ENCODE data around the gene NCBP2. TPM values are rescaled to one million over a fixed set of nuclear protein-coding genes. Genes with fewer than 3 reads are reported as not detected.

NCBP2 gene
- total RNA-seq, 1 experiment from 2014 or later: 66.8 TPM

GRCh38 chr3:196954832-196955231, 12.5 kb upstream of the NCBP2 start:
- ChIA-PET CTCF (no interaction called here), POLR2A (no interaction called here)
- H3K9me3 Mint-ChIP-seq (ENCODE audit: unreplicated experiment): peaks cover 10% of the 10 kb centered on the region
- no peaks in the 10 kb centered on the region for H3K4me1 ChIP-seq
- H3K4me1 Mint-ChIP-seq (ENCODE audit: low read depth, unreplicated experiment): no peaks in the 10 kb centered on the region
- intact Hi-C loops (cut with micrococcal nuclease; ENCODE audit: unreplicated experiment): no loop called here
- no peak overlapping the region for H3K4me3 Mint-ChIP-seq (ENCODE audit: unreplicated experiment)
- H3K36me3 Mint-ChIP-seq (ENCODE audit: insufficient read depth, unreplicated experiment): peaks cover 4% of the 10 kb centered on the region
- H3K36me3 ChIP-seq (ENCODE audit: control insufficient read depth, insufficient read depth, low read length): no peaks in the 10 kb centered on the region
- H3K4me3 ChIP-seq (ENCODE audit: low read depth, low read length): no peak overlapping the region
- H3K27me3 ChIP-seq (replicated peaks; ENCODE audit: control insufficient read depth, insufficient read depth, low read length): no peaks in the 10 kb centered on the region
- no TSS peak for BruUV-seq (replicated peaks)
- H3K27ac Mint-ChIP-seq (ENCODE audit: unreplicated experiment): no peak overlapping the region
- H3K9me3 ChIP-seq: peaks cover 3% of the 10 kb centered on the region; the same call in 1 of the 2 replicates
- DNase-seq: no peak
- TF ChIP-seq CTCF (IDR thresholded peaks at IDR 0.05; ENCODE audit: insufficient read depth in 1 of 2, low read depth in 1 of 2, low read length in 1 of 2, severe bottlenecking in 1 of 2, unreplicated experiment in 1 of 2): no peak
- no peaks in the 10 kb centered on the region for H3K27me3 Mint-ChIP-seq (ENCODE audit: insufficient read depth, unreplicated experiment)

GRCh38 chr3:196951371-196951770, 9.0 kb upstream of the NCBP2 start:
- no peak for DNase-seq
- Mint-ChIP-seq H3K27ac (ENCODE audit: unreplicated experiment) (no peak overlapping the region), H3K4me3 (ENCODE audit: unreplicated experiment) (no peak overlapping the region), H3K9me3 (ENCODE audit: unreplicated experiment) (no peaks in the 10 kb centered on the region), H3K36me3 (ENCODE audit: insufficient read depth, unreplicated experiment) (peaks cover 11% of the 10 kb centered on the region), H3K27me3 (ENCODE audit: insufficient read depth, unreplicated experiment) (no peaks in the 10 kb centered on the region), H3K4me1 (ENCODE audit: low read depth, unreplicated experiment) (no peaks in the 10 kb centered on the region)
- no peak for TF ChIP-seq CTCF (IDR thresholded peaks at IDR 0.05; ENCODE audit: insufficient read depth in 1 of 2, low read depth in 1 of 2, low read length in 1 of 2, severe bottlenecking in 1 of 2, unreplicated experiment in 1 of 2)
- intact Hi-C loops (cut with micrococcal nuclease; ENCODE audit: unreplicated experiment): no loop called here
- Histone ChIP-seq H3K36me3 (ENCODE audit: control insufficient read depth, insufficient read depth, low read length) (no peaks in the 10 kb centered on the region), H3K4me1 (no peaks in the 10 kb centered on the region), H3K27me3 (replicated peaks; ENCODE audit: control insufficient read depth, insufficient read depth, low read length) (no peaks in the 10 kb centered on the region), H3K9me3 (peaks cover under 1% of the 10 kb centered on the region; the same call in 1 of the 2 replicates), H3K4me3 (ENCODE audit: low read depth, low read length) (no peak overlapping the region)
- TSS peak; percentile 10 for BruUV-seq (replicated peaks)
- CTCF ChIA-PET: no interaction called here
- POLR2A ChIA-PET: no interaction called here

- CTCF ChIA-PET: no interaction called here
- BruUV-seq (replicated peaks): no TSS peak
- POLR2A ChIA-PET: no interaction called here
- Histone ChIP-seq H3K36me3 (ENCODE audit: control insufficient read depth, insufficient read depth, low read length) (no peaks in the 10 kb centered on the region), H3K4me1 (no peaks in the 10 kb centered on the region), H3K9me3 (no peaks in the 10 kb centered on the region), H3K27me3 (replicated peaks; ENCODE audit: control insufficient read depth, insufficient read depth, low read length) (no peaks in the 10 kb centered on the region), H3K4me3 (ENCODE audit: low read depth, low read length) (no peak overlapping the region)
- Mint-ChIP-seq H3K4me3 (ENCODE audit: unreplicated experiment) (no peak overlapping the region), H3K27me3 (ENCODE audit: insufficient read depth, unreplicated experiment) (no peaks in the 10 kb centered on the region), H3K27ac (ENCODE audit: unreplicated experiment) (no peak overlapping the region), H3K9me3 (ENCODE audit: unreplicated experiment) (no peaks in the 10 kb centered on the region), H3K36me3 (ENCODE audit: insufficient read depth, unreplicated experiment) (peaks cover 8% of the 10 kb centered on the region), H3K4me1 (ENCODE audit: low read depth, unreplicated experiment) (no peaks in the 10 kb centered on the region)
- no peak for TF ChIP-seq CTCF (IDR thresholded peaks at IDR 0.05; ENCODE audit: insufficient read depth in 1 of 2, low read depth in 1 of 2, low read length in 1 of 2, severe bottlenecking in 1 of 2, unreplicated experiment in 1 of 2)
- intact Hi-C loops (cut with micrococcal nuclease; ENCODE audit: unreplicated experiment): no loop called here
- DNase-seq: no peak
Observed at GRCh38 chr3:196949750-196950149, 7.4 kb upstream of the NCBP2 start.
